ENCODE data around the gene LEF1. TPM values are rescaled to one million over a fixed set of nuclear protein-coding genes. Genes with fewer than 3 reads are reported as not detected.

LEF1 gene
- total RNA-seq, 1 experiment from 2014 or later: 0.54 TPM

- Histone ChIP-seq H3K9me3 (ENCODE audit: control insufficient read depth, insufficient read depth, low read depth, low read length) (no peaks in the 10 kb centered on the region), H3K4me3 (ENCODE audit: low read depth in 2 of 2, low read length in 2 of 2) (no peak overlapping the region), H3K36me3 (ENCODE audit: control insufficient read depth, insufficient read depth, low read length) (no peaks in the 10 kb centered on the region), H3K4me1 (ENCODE audit: control insufficient read depth, insufficient read depth, low read length) (peaks cover 8% of the 10 kb centered on the region), H3K27ac (ENCODE audit: low read length) (no peak overlapping the region), H3K27me3 (ENCODE audit: control insufficient read depth, insufficient read depth, low read length) (no peaks in the 10 kb centered on the region)
- no peak for DNase-seq (ENCODE audit: low read depth, low spot score)
- intact Hi-C loops (cut with micrococcal nuclease; ENCODE audit: unreplicated experiment): no loop called here
- ChIA-PET CTCF (no interaction called here), POLR2A (no interaction called here)
- ATAC-seq: no peak
- TF ChIP-seq CTCF (IDR thresholded peaks at IDR 0.05) (no peak), TCF7L2 (IDR thresholded peaks at IDR 0.05; ENCODE audit: low read depth, low read length) (no peak), POLR2AphosphoS5 (IDR thresholded peaks at IDR 0.05; ENCODE audit: low read depth, low read length) (no peak), SIN3A (IDR thresholded peaks at IDR 0.05; ENCODE audit: borderline replicate concordance, insufficient read depth, low read depth, low read length) (no peak)
- TF ChIP-seq, protein P1, sequence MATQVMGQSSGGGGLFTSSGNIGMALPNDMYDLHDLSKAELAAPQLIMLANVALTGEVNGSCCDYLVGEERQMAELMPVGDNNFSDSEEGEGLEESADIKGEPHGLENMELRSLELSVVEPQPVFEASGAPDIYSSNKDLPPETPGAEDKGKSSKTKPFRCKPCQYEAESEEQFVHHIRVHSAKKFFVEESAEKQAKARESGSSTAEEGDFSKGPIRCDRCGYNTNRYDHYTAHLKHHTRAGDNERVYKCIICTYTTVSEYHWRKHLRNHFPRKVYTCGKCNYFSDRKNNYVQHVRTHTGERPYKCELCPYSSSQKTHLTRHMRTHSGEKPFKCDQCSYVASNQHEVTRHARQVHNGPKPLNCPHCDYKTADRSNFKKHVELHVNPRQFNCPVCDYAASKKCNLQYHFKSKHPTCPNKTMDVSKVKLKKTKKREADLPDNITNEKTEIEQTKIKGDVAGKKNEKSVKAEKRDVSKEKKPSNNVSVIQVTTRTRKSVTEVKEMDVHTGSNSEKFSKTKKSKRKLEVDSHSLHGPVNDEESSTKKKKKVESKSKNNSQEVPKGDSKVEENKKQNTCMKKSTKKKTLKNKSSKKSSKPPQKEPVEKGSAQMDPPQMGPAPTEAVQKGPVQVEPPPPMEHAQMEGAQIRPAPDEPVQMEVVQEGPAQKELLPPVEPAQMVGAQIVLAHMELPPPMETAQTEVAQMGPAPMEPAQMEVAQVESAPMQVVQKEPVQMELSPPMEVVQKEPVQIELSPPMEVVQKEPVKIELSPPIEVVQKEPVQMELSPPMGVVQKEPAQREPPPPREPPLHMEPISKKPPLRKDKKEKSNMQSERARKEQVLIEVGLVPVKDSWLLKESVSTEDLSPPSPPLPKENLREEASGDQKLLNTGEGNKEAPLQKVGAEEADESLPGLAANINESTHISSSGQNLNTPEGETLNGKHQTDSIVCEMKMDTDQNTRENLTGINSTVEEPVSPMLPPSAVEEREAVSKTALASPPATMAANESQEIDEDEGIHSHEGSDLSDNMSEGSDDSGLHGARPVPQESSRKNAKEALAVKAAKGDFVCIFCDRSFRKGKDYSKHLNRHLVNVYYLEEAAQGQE (IDR thresholded peaks at IDR 0.05; ENCODE audit: insufficient read depth in 1 of 2, low read depth in 2 of 2, low read length in 1 of 2): no peak
- no TSS peak for BruUV-seq (replicated peaks)
- in situ Hi-C loops (cut with HindIII; ENCODE audit: low pct_unique_long_range_greater_than_20kb, low sequenced_read_pairs): no loop called here
These were observed 53.6 kb downstream of the LEF1 start for GRCh38 chr4:108115168-108115526.

- Histone ChIP-seq H3K9me3 (ENCODE audit: control insufficient read depth, insufficient read depth, low read depth, low read length) (no peaks in the 10 kb centered on the region), H3K4me3 (ENCODE audit: low read depth in 2 of 2, low read length in 2 of 2) (no peak overlapping the region), H3K4me1 (ENCODE audit: control insufficient read depth, insufficient read depth, low read length) (peaks cover 8% of the 10 kb centered on the region), H3K27me3 (ENCODE audit: control insufficient read depth, insufficient read depth, low read length) (no peaks in the 10 kb centered on the region), H3K36me3 (ENCODE audit: control insufficient read depth, insufficient read depth, low read length) (no peaks in the 10 kb centered on the region), H3K27ac (ENCODE audit: low read length) (no peak overlapping the region)
- CTCF ChIA-PET: no interaction called here
- BruUV-seq (replicated peaks): no TSS peak
- intact Hi-C loops (cut with micrococcal nuclease; ENCODE audit: unreplicated experiment): no loop called here
- DNase-seq (ENCODE audit: low read depth, low spot score) (no peak), ATAC-seq (no peak)
- POLR2A ChIA-PET: no interaction called here
- TF ChIP-seq, protein P1 (IDR thresholded peaks at IDR 0.05; ENCODE audit: insufficient read depth in 1 of 2, low read depth in 2 of 2, low read length in 1 of 2): no peak
- no peak for TF ChIP-seq TCF7L2 (IDR thresholded peaks at IDR 0.05; ENCODE audit: low read depth, low read length)
- no peak for TF ChIP-seq CTCF (IDR thresholded peaks at IDR 0.05)
- no peak for TF ChIP-seq POLR2AphosphoS5 (IDR thresholded peaks at IDR 0.05; ENCODE audit: low read depth, low read length)
- TF ChIP-seq SIN3A (IDR thresholded peaks at IDR 0.05; ENCODE audit: borderline replicate concordance, insufficient read depth, low read depth, low read length): no peak
- in situ Hi-C loops (cut with HindIII; ENCODE audit: low pct_unique_long_range_greater_than_20kb, low sequenced_read_pairs): no loop called here
These were observed 54.2 kb downstream of the LEF1 start for GRCh38 chr4:108114503-108114902.
